ENCODE measurements around the gene TC2N. TPM values are rescaled to one million over a fixed set of nuclear protein-coding genes. Genes with fewer than 3 reads are reported as not detected.

The TC2N gene
- total RNA-seq, 1 donor from 2014 or later, result 1.4 TPM

DNA sequence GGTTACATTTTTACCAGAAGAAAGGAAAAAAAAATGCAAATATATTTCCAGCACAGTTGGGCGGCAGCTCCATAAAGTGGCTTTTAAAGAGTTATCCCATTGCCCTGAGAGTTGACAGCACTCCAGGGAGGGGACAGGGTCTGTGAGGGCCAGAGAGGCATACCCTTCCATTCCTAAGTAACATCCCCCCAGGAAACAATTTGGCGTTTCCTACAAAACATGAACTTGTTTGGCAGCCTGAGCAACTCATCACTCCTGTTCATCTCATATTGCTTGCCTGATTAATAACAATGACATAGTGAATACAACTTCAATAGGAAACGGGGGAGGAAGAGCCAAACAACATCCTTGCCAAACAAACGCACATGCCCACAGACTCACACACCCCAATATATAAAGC is 23.3 kb downstream of the TC2N start:
- Mint-ChIP-seq H3K36me3 (ENCODE audit: low read depth, unreplicated experiment) (no peaks in the 10 kb centered on the region), H3K4me3 (ENCODE audit: unreplicated experiment) (no peak overlapping the region), H3K27me3 (ENCODE audit: unreplicated experiment) (no peaks in the 10 kb centered on the region), H3K9me3 (ENCODE audit: unreplicated experiment) (no peaks in the 10 kb centered on the region), H3K4me1 (ENCODE audit: unreplicated experiment) (peaks cover 2% of the 10 kb centered on the region), H3K27ac (ENCODE audit: unreplicated experiment) (no peak overlapping the region)
- DNase-seq (ENCODE audit: low spot score), result no peak
- TF ChIP-seq, protein P1, sequence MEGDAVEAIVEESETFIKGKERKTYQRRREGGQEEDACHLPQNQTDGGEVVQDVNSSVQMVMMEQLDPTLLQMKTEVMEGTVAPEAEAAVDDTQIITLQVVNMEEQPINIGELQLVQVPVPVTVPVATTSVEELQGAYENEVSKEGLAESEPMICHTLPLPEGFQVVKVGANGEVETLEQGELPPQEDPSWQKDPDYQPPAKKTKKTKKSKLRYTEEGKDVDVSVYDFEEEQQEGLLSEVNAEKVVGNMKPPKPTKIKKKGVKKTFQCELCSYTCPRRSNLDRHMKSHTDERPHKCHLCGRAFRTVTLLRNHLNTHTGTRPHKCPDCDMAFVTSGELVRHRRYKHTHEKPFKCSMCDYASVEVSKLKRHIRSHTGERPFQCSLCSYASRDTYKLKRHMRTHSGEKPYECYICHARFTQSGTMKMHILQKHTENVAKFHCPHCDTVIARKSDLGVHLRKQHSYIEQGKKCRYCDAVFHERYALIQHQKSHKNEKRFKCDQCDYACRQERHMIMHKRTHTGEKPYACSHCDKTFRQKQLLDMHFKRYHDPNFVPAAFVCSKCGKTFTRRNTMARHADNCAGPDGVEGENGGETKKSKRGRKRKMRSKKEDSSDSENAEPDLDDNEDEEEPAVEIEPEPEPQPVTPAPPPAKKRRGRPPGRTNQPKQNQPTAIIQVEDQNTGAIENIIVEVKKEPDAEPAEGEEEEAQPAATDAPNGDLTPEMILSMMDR (IDR thresholded peaks at IDR 0.05; ENCODE audit: unreplicated experiment), result no peak

GRCh38 chr14:91843437-91843836 is 23.9 kb downstream of the TC2N start:
- Mint-ChIP-seq H3K27me3 (ENCODE audit: unreplicated experiment) (no peaks in the 10 kb centered on the region), H3K36me3 (ENCODE audit: low read depth, unreplicated experiment) (no peaks in the 10 kb centered on the region), H3K4me1 (ENCODE audit: unreplicated experiment) (peaks cover 2% of the 10 kb centered on the region), H3K4me3 (ENCODE audit: unreplicated experiment) (no peak overlapping the region), H3K27ac (ENCODE audit: unreplicated experiment) (no peak overlapping the region), H3K9me3 (ENCODE audit: unreplicated experiment) (no peaks in the 10 kb centered on the region)
- DNase-seq (ENCODE audit: low spot score), result no peak
- TF ChIP-seq, protein P1 (IDR thresholded peaks at IDR 0.05; ENCODE audit: unreplicated experiment), result no peak

DNA sequence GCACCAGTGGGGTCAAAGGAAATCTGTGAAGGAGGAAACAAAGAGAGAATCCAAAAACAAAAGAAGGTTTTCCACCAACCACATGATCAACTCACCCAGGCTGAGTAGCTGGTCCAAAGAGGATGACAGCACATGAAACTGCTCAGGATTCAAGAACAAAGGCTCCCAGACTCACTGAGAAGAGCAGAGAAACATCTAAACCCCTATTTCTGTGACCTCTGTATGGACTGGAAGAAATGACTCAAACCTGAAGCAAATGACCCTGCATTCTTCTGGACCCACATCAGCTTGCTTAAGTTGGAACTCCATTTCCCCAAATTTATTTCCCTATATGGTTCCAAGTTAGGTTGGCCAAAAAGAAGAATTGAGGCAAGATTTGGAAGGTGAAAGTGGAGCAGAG is 26.3 kb downstream of the TC2N start:
- H3K27ac Mint-ChIP-seq (ENCODE audit: unreplicated experiment), result no peak overlapping the region
- H3K4me1 Mint-ChIP-seq (ENCODE audit: unreplicated experiment), result peaks cover 2% of the 10 kb centered on the region
- TF ChIP-seq, protein P1 (IDR thresholded peaks at IDR 0.05; ENCODE audit: unreplicated experiment), result no peak
- H3K36me3 Mint-ChIP-seq (ENCODE audit: low read depth, unreplicated experiment), result no peaks in the 10 kb centered on the region
- DNase-seq (ENCODE audit: low spot score), result no peak
- H3K4me3 Mint-ChIP-seq (ENCODE audit: unreplicated experiment), result no peak overlapping the region
- no peaks in the 10 kb centered on the region for H3K9me3 Mint-ChIP-seq (ENCODE audit: unreplicated experiment)
- no peaks in the 10 kb centered on the region for H3K27me3 Mint-ChIP-seq (ENCODE audit: unreplicated experiment)

DNA sequence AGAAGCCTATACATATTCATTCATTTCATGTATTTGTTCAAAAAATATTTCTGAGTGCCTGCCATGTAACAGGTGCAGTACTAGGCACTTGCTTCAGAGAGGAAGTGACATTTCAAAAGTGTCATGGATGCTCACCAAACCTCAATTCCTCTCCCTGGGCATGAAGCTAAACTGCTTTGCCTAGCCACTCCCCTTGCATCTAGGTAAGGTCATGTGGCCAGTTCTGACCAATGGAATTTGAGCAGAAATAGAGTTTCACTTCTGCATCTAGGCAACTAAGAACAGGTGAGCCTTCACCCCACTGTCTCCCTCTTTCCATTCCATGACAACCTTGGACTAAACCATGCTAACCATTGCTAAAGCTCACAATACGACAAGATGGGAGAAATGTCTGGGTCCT is 27.6 kb downstream of the TC2N start:
- DNase-seq (ENCODE audit: low spot score), result no peak
- Mint-ChIP-seq H3K4me3 (ENCODE audit: unreplicated experiment) (no peak overlapping the region), H3K27me3 (ENCODE audit: unreplicated experiment) (no peaks in the 10 kb centered on the region), H3K27ac (ENCODE audit: unreplicated experiment) (no peak overlapping the region), H3K9me3 (ENCODE audit: unreplicated experiment) (no peaks in the 10 kb centered on the region), H3K36me3 (ENCODE audit: low read depth, unreplicated experiment) (no peaks in the 10 kb centered on the region), H3K4me1 (ENCODE audit: unreplicated experiment) (peaks cover 2% of the 10 kb centered on the region)
- TF ChIP-seq, protein P1 (IDR thresholded peaks at IDR 0.05; ENCODE audit: unreplicated experiment), result no peak

GRCh38 chr14:91837076-91837475 is 30.3 kb downstream of the TC2N start:
- Mint-ChIP-seq H3K4me1 (ENCODE audit: unreplicated experiment) (no peaks in the 10 kb centered on the region), H3K27ac (ENCODE audit: unreplicated experiment) (no peak overlapping the region), H3K36me3 (ENCODE audit: low read depth, unreplicated experiment) (no peaks in the 10 kb centered on the region), H3K9me3 (ENCODE audit: unreplicated experiment) (no peaks in the 10 kb centered on the region), H3K4me3 (ENCODE audit: unreplicated experiment) (peak overlapping the region; percentile 86), H3K27me3 (ENCODE audit: unreplicated experiment) (no peaks in the 10 kb centered on the region)
- TF ChIP-seq, protein P1 (IDR thresholded peaks at IDR 0.05; ENCODE audit: unreplicated experiment), result no peak
- no peak for DNase-seq (ENCODE audit: low spot score)

All from endothelial cell (in vitro differentiated cells).